Stimulated activated CD8-positive, alpha-beta memory T cell treated with anti-CD3 and anti-CD28 coated beads, Interleukin-4, amount 100 ng/mL, for 1 hour (primary cell): ENCODE data around the gene MORF4L2.

Source experiments
- DNase-seq, 2 donors: peaks; one replicate each; pipeline ENCODE4 v3.0.0-alpha.2; 2020; ENCODE audit warnings: low read depth in 2 of 2, low spot score in 1 of 2

The MORF4L2 gene

DNA sequence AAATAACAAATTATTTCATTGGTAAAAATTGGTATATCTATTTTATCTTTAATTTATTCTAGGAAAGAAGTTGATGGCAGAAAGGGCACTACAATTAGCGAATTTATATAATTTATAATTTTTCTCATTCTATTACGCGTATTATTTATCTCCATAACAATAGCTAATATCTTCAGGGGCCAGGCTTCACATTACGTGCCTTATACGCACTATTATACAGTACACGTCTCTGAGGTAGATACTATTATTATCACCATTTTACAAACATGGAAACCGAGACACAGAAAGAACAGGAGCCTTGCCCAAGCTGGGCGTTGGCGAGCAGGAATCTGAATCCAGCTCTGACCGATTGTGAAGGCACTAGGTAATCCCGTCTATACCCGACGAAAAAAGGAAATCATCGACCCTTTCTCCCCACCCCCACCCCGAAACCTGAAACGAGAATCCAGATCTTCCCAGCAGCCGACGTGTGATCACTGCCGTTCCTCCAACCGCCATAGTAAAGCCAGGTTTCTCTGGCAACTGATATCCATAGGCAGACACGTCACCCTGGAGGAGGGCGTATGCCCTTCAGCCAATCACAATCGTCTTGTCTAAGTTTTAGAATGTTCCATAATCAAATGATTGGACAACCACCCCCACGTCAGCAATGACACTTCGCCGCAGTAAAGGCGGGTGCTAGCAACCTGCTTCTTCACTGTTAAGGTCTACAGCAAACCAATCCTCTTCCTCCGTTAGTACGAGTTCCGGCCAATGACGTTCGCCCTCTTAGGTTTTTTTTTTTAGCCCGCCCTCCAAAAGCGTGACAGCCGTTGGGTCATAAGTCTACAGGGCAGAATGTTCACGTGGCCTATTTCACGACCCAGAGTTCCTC, at the start of gene MORF4L2:
Gene MORF4L2 (minus strand): TSS at position 501 of the 874 bp plus-strand sequence. CDS start 9,672 bp downstream, outside the sequence.
- peak; percentile 44 to 69 for DNase-seq

GRCh38 chrX:103734125-103734760, 47.7 kb upstream of the MORF4L2 start:
- DNase-seq: no peak

DNA sequence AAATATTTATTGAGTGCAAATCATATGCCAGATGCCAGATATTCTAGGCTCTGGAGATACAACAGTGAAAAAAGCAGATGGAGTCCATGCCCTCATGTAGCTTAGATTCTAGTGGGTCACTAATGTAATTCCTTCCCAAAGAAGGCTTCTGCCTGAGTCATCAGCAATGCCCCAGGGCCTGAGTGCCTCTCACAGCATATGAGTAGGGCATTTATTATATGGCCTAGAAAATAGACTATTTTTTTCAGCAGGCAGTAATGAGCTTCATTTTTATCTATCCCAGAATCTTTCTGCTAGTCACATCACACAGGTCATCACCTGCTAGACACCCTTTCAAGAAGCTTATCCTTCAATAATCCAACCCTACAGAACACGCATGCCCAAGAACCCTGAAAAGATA, 46.5 kb upstream of the MORF4L2 start:
- DNase-seq: no peak

- no peak for DNase-seq
These were observed 44.4 kb upstream of the MORF4L2 start for GRCh38 chrX:103730796-103731493.

DNA sequence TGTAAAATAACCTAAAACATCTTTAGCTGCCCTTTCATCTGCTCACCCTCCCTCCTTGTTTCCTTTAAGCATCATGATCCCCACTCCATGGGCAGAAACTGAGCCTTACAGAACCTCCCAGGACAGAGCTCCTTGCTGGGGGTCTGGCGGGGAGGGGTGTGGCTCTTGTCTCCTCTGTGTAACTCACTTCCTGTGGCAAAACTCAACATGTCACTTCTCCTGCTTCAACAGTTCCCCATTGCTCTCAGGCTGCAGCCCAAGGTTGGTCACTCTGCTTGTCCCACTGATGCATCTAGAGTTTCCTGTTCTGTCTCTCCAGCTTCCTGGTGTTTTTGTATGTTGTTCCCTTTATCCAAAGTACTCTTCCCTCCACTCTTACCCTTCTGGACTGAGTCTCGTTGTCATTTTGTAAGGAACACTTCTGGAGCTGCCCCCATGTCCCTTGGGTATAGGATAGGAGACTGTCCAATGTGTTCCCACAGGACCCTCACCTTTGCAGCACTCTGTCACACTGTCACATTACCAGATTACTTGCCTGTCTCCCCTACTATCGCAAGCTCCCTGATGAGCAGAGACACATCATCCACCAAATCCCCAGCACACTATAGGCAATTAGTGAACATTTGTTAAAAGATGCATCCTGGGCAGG, 43.8 kb upstream of the MORF4L2 start:
- DNase-seq: no peak

DNA sequence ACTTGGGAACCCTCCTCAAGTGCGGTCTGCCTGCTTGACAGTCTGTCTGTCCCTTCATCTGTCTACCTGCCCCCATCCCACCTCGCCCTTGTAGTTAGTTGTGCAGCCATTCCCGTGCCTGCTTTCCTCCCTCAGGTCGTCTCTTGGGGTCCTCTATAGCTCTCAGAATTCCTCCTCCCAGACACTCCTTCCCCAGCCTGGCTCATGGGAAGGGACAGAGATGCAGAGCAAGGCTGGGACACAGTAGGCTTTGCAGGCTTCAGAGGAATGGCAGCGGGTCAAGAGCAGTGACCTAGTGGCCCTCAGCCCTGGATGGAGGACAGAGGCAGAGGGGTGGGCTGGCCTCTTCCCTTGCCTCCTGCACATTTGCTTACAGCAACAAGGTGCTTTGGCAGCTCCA, 42.5 kb upstream of the MORF4L2 start:
- no peak for DNase-seq

GRCh38 chrX:103727115-103727514, 40.6 kb upstream of the MORF4L2 start:
- no peak for DNase-seq

DNA sequence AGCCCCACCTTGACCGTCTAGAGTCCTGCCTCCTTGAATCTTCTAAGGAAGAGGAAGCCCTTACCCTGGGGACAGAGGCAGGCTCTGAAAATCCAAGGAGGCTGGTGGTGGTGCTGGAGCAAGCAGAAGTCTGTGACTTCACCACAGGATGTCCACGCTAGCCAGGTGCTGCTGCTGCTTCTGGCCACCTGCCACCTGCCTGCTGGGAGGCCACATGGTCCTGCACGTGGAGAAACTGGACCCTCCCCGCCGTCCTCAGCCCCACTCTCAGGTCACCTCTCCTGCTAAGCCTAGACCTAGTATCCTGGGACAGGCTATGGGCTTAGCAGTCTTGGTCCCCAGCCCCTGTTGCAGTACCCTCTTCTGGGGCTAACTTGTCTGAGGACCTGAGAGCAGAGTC, 40.0 kb upstream of the MORF4L2 start:
- DNase-seq: no peak

- no peak for DNase-seq
These were observed 36.0 kb upstream of the MORF4L2 start for GRCh38 chrX:103722505-103722904.

DNA sequence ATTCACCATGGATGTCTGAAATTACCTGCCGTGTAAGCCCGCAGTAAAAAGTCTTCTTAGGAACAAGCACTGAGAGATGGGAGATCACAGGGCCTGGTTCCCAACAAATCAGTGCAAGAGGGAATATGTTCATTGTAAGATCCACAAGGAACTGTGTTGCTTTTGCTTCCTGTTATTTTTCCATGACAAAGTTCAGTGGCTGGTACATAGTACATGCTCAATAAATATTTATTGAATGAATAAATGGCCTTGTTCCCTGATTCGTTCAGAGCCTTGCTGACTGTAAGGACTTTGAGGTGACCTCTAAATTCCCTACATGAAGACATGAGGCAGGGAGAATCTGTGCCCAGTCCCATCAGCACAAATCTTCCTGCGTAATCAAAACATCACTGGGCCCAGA, 31.6 kb upstream of the MORF4L2 start:
- no peak for DNase-seq

DNA sequence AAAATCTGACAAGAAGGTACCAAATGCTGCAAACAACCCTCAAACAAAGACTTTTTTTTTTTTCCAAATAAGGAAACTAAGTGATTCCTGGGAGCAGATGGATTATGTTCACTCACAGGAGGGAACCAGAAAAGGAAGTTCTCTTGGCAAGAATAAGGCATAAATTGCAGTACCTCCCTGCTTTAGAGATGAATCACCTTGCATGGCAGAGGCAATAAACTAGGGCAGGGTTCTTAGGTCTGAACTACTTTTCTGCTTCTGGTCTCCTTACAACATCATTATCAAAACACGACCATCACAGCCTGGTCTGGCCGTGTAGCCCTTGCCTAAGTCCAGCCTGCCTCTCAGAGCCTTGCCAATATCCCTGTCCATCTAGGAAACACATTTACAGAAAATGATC, 30.5 kb upstream of the MORF4L2 start:
- no peak for DNase-seq

DNA sequence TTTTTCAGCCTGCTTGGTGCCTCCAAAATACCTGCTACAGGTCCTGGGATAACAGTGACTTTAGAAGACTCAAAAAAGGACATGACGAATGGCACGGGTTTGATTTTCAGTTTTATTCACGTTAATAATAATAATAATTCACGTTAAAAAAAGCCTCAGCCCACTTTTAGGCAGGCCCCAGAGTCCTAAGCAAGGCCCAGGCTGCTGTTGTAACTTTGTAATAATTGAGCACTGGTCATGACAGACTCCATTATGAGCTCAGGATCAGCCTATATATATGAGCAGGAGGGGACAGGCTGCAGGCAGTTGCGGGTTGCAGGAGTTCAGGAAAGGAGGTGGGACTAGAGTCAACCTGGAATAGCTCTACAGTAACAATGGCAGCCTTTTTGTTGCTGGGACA, 24.1 kb upstream of the MORF4L2 start, which contains the start of gene TMEM31:
Gene TMEM31 (plus strand): TSS at position 301 of the 400 bp plus-strand sequence. CDS start 1,350 bp downstream, outside the sequence.
- DNase-seq: no peak

- DNase-seq: no peak
These were observed 18.4 kb upstream of the MORF4L2 start for GRCh38 chrX:103704863-103705262.

DNA sequence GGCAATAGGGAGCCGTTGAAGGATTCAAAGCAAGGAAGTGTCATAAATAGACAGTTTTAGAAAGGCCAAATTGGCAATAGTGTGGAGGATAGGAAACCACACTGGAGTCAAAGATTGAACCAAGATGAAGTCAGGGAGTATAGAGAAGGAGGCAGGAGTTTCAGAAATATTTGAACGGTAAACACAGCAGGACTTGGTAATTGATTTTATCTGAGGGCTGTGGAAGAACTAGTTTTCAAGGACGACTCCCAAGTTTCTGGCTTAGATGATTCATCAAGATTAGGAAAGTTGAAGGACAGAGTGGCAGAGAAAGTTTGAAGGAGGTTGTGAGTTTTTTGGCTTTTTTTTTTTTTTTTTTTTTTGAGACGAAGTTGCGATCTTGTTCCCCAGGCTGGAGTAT, 12.7 kb upstream of the MORF4L2 start:
- no peak for DNase-seq

GRCh38 chrX:103697687-103698086, 11.2 kb upstream of the MORF4L2 start:
- DNase-seq: no peak

DNA sequence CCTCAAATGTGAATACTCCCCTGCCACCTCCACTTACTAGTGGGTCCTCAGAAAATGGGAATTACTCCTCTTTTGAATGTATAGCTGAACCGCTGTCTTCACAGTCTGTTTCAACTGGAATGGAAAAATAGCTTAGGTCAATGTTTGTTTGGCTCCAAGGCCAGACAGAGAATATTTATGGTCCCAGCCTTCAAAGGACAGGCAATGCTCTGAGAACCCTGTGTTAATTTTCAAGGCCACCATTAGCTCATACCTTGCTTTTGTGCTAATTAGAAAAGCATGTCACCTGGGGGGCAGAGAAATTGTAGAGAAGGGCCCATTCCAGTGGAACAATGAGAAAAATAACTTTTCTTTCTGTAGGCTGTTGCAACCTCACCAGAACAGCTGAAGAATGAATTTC, 4.6 kb upstream of the MORF4L2 start:
- DNase-seq: no peak

DNA sequence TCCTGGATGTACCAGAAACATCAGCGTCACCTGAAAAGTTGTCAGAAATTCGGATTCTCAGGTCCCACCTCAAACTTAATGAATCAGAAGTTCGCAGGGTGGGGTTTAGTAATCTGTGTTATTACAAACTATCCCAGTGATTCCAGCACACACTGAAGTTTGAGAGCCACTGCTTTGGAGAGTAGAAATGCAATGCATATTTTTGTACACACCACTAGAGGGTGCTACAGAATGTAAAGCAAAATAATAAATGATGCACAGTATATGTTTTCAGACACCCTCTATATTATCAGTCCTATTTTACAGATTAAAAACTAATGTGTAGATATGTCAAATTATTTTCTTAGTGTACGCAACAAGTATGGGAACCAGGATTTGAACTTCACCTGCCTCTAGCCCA, 2.4 kb upstream of the MORF4L2 start:
- no peak for DNase-seq

DNA sequence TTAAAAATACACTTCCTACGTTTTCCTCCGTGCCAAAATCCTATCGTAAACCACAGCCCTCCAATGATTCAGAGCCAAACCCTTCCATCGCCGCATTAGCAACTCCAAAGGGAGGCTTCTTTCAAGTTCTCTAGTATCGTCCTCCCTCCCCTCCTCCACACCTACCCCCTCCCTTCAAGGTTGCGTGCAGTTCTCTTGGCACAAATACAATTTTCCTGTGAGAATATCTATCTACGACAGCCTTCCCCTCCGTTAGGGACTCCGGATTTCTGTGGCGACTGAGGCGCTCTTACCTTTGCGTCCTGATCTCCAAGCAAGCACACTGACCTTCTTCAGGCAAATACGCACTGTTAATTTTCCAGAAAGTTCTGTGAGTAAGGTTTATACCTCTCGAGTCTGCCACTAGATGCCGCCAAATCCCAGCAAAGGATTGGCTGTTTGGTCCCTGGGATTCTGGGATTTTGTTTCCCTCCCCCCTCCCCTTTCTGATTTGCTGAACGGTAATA, 1.2 kb upstream of the MORF4L2 start:
- DNase-seq: peak in 1 of 2 donors; percentile 15

DNA sequence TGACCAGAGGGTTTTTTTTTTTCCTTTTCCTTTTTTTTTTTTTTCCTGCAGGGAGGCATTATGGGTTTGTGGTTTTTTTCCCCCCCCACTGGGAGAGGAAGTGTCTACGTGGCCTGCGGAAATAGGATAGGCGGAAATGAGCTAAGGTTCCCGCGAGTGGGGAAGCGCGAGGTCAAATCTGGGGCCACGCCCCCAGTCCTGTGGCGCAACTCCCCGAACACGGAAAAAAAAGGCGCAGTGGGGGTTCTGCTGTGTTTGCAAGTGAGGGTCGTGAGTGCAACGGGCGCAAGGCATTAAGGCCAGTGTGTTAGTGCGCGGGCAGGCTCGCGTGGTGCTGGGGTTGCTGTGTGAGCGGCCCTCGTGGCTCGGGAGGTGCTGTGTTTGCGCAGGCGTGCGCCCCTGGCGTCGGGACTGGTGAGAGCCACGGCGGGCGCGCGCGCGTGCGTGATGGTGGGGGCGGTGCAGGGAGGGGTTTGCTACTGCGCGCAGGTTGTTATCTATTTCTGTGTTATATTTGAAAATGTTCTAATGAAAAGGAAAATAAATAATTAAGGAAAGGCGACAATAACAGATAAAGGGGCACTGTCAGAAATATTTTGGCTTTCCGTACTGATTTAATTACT, 685 bp upstream of the MORF4L2 start:
- peak; percentile 70 to 75 for DNase-seq

DNA sequence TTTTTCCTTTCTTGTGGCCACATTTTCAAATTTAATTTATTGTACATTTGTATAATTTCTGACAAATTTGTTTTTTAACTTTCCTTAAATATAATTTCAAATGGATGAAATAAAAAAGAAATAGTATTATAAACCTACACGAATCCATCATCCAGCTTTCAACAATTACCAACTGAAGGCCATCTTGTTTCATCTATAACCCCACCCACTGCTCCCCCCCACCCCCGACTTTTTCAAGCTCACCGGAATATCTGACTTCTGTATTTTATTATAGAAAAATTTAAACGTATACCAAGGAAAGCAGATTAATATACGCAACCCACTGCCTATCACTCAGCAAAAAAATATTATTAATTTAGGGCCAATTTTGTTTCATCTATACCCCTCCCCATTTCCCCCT, 1.1 kb downstream of the MORF4L2 start:
- no peak for DNase-seq

GRCh38 chrX:103681443-103681842, 5.1 kb downstream of the MORF4L2 start:
- DNase-seq: no peak
